SK-N-SH (cell line): Measurements from ENCODE around the gene ARHGDIA. TPM values are rescaled to one million over a fixed set of nuclear protein-coding genes. Genes with fewer than 3 reads are reported as not detected.

Experiments
- CTCF ChIA-PET: fragments of 300-600, 350-600 bp; formaldehyde crosslinking; extraction: SDS; loops from one replicate; lab custom pipeline; 2021; lab: Yijun Ruan, JAX
- POLR2A ChIA-PET: fragments of 350-600 bp; sonication (Branson Sonifier 250); formaldehyde crosslinking; extraction: SDS; loops from one replicate; lab custom pipeline; 2020; ENCODE audit warnings: antibody characterized with exemption, inconsistent platforms; lab: Yijun Ruan, JAX
- DNase-seq: peaks from one replicate; pipeline ENCODE4 v3.0.0; 2012
- H2AFZ ChIP-seq: fragments of 200-600 bp; sonication (generic); 2 replicates; pipeline ENCODE4 v1.8.1; 2016; ENCODE audit warnings: antibody characterized with exemption, mild to moderate bottlenecking, low read depth
- H3F3A ChIP-seq: fragments of 200-600 bp; sonication (generic); replicated peaks from 2 replicates; pipeline ENCODE3; 2016; ENCODE audit warnings: antibody characterized with exemption, mild to moderate bottlenecking; ENCODE audit not compliant: insufficient read depth
- H3K27ac ChIP-seq, 2 experiments: fragments of 200-500 bp in 1 of 2; fragments of 200-600 bp in 1 of 2; sonication (Bioruptor generic) in 1 of 2; sonication (generic), shearing (Covaris generic) in 1 of 2; 2 replicates each; pipeline versions ENCODE4 v1.5.1 to v1.6.1; 2014 to 2016; ENCODE audit warnings: low read depth in 2 of 2, inconsistent platforms in 1 of 2, low read length in 1 of 2, mild to moderate bottlenecking in 1 of 2, mixed read lengths in 1 of 2
- H3K27me3 ChIP-seq: fragments of 200-600 bp; sonication (generic), shearing (Covaris generic); 2 replicates; pipeline ENCODE4 v1.6.1; 2016; ENCODE audit warnings: mixed run types; ENCODE audit not compliant: insufficient read depth
- H3K36me3 ChIP-seq, 2 experiments: fragments of 200-500 bp in 1 of 2; fragments of 200-600 bp in 1 of 2; sonication (Bioruptor generic) in 1 of 2; sonication (generic) in 1 of 2; replicated peaks in 1 of 2; 2 replicates each; pipeline versions ENCODE3 to v1.5.1; 2014 to 2016; ENCODE audit warnings: low read length in 1 of 2, mild to moderate bottlenecking in 1 of 2; ENCODE audit not compliant: insufficient read depth in 2 of 2, control insufficient read depth in 1 of 2
- H3K4me1 ChIP-seq, 2 experiments: fragments of 200-500 bp in 1 of 2; fragments of 200-600 bp in 1 of 2; sonication (Bioruptor generic) in 1 of 2; sonication (generic), shearing (Covaris generic) in 1 of 2; 2 replicates each; pipeline versions ENCODE4 v1.5.1 to v1.6.1; 2014 to 2016; ENCODE audit warnings: low read depth in 1 of 2, low read length in 1 of 2, mixed run types in 1 of 2; ENCODE audit not compliant: insufficient read depth in 2 of 2, control insufficient read depth in 1 of 2
- H3K4me2 ChIP-seq: fragments of 200-600 bp; sonication (generic), shearing (Covaris generic); 2 replicates; pipeline ENCODE4 v1.6.1; 2017; ENCODE audit warnings: mixed run types
- H3K4me3 ChIP-seq, 2 experiments: fragments of 200-500 bp in 1 of 2; fragments of 200-600 bp in 1 of 2; sonication (Bioruptor generic) in 1 of 2; sonication (generic), shearing (Covaris generic) in 1 of 2; 2 replicates each; pipeline versions ENCODE4 v1.5.1 to v1.8.1; 2014 to 2016; ENCODE audit warnings: low read depth in 2 of 2, inconsistent platforms in 1 of 2, low read length in 1 of 2, mild to moderate bottlenecking in 1 of 2, mixed read lengths in 1 of 2, moderate library complexity in 1 of 2
- H3K79me2 ChIP-seq: fragments of 200-600 bp; sonication (generic); 2 replicates; pipeline ENCODE4 v1.8.1; 2017; ENCODE audit warnings: mild to moderate bottlenecking; ENCODE audit not compliant: insufficient read depth
- H3K9ac ChIP-seq: fragments of 200-600 bp; sonication (generic); 2 replicates; pipeline ENCODE4 v1.6.1; 2017; ENCODE audit warnings: mixed run types
- H3K9me2 ChIP-seq: fragments of 200-600 bp; sonication (generic); 2 replicates; pipeline ENCODE4 v1.6.1; 2017; ENCODE audit warnings: mixed run types
- H3K9me3 ChIP-seq: fragments of 200-600 bp; sonication (generic); 2 replicates; pipeline ENCODE4 v1.6.1; 2017; ENCODE audit warnings: mixed run types, mild to moderate bottlenecking, moderate library complexity
- H4K20me1 ChIP-seq: fragments of 200-600 bp; sonication (generic); 2 replicates; pipeline ENCODE4 v1.6.1; 2017; ENCODE audit warnings: mild to moderate bottlenecking, mixed run types; ENCODE audit not compliant: insufficient read depth
- ELF1 ChIP-seq: IDR thresholded peaks from 2 replicates; pipeline ENCODE4 v1.4.0; 2012
- EP300 ChIP-seq, 2 experiments: IDR thresholded peaks; 2 replicates each; pipeline versions ENCODE4 v1.4.0 to v1.6.1; 2012; ENCODE audit warnings: borderline replicate concordance in 1 of 2, low read depth in 1 of 2, low read length in 1 of 2
- FOSL2 ChIP-seq: IDR thresholded peaks from 2 replicates; pipeline ENCODE4 v1.4.0; 2012; ENCODE audit warnings: low read depth, mild to moderate bottlenecking, moderate library complexity, borderline replicate concordance
- FOXJ3 ChIP-seq: sonication (generic); formaldehyde crosslinking; IDR thresholded peaks from 2 replicates; pipeline ENCODE4 v1.5.1; 2020; ENCODE audit warnings: mild to moderate bottlenecking, missing genetic modification reagents
- GABPA ChIP-seq: IDR thresholded peaks from 2 replicates; pipeline ENCODE4 v1.4.0; 2012; ENCODE audit warnings: low read depth, mild to moderate bottlenecking
- JUND ChIP-seq: IDR thresholded peaks from 2 replicates; pipeline ENCODE4 v1.4.0; 2012
- NFIC ChIP-seq: IDR thresholded peaks from 2 replicates; pipeline ENCODE4 v1.4.0; 2012; ENCODE audit warnings: borderline replicate concordance
- POLR2AphosphoS5 ChIP-seq: IDR thresholded peaks from 2 replicates; pipeline ENCODE4 v1.6.1; 2012; ENCODE audit warnings: low read depth, low read length
- RFX5 ChIP-seq: IDR thresholded peaks from 2 replicates; pipeline ENCODE4 v1.6.1; 2012; ENCODE audit warnings: mild to moderate bottlenecking, improper control_type of control experiment, low read length
- SIN3A ChIP-seq: IDR thresholded peaks from 2 replicates; pipeline ENCODE4 v1.6.1; 2012; ENCODE audit warnings: low read depth, mild to moderate bottlenecking, low read length, moderate library complexity, borderline replicate concordance
- TAF1 ChIP-seq: IDR thresholded peaks from 2 replicates; pipeline ENCODE4 v1.6.1; 2012; ENCODE audit warnings: low read depth, mild to moderate bottlenecking, low read length, moderate library complexity, borderline replicate concordance
- TEAD4 ChIP-seq: IDR thresholded peaks from 2 replicates; pipeline ENCODE4 v1.4.0; 2012; ENCODE audit warnings: mild to moderate bottlenecking, borderline replicate concordance; ENCODE audit not compliant: insufficient read depth
- USF2 ChIP-seq: fragments of 150-350 bp; IDR thresholded peaks from 2 replicates; pipeline ENCODE4 v1.6.1; 2017; ENCODE audit warnings: antibody characterized with exemption, low read length, low read depth, borderline replicate concordance
- WGBS: methylation state at CpG from one replicate; pipeline ENCODE4 v1.1.6; 2017; ENCODE audit warnings: low lambda C conversion rate; 5-methylcytosine and 5-hydroxymethylcytosine counted together
- polyA plus RNA-seq, 3 experiments: library from polyadenylated mRNA; depleted of rRNA; stranded (reverse); fragments of >200 nt; gene quantifications; 2 replicates each; pipeline ENCODE4 v1.2.3, GENCODE V29; 2012
- TF ChIP-seq, protein P1 (sequence below): fragments of 150-350 bp; IDR thresholded peaks from 2 replicates; pipeline ENCODE4 v1.6.1; 2016; ENCODE audit warnings: mild to moderate bottlenecking, low read depth, low read length
- TF ChIP-seq, protein P2 (sequence below): IDR thresholded peaks from 2 replicates; pipeline ENCODE4; 2012
- TF ChIP-seq, protein P3 (sequence below): IDR thresholded peaks from 2 replicates; pipeline ENCODE4 v1.4.0; 2012; ENCODE audit warnings: low read depth, borderline replicate concordance
- TF ChIP-seq, protein P4 (sequence below): IDR thresholded peaks from 2 replicates; pipeline ENCODE4 v1.4.0; 2012; ENCODE audit warnings: low read depth

The ARHGDIA gene
- polyA plus RNA-seq, 1 of the 3 experiments (the other 2 are of a cell fraction) = 385 TPM

DNA sequence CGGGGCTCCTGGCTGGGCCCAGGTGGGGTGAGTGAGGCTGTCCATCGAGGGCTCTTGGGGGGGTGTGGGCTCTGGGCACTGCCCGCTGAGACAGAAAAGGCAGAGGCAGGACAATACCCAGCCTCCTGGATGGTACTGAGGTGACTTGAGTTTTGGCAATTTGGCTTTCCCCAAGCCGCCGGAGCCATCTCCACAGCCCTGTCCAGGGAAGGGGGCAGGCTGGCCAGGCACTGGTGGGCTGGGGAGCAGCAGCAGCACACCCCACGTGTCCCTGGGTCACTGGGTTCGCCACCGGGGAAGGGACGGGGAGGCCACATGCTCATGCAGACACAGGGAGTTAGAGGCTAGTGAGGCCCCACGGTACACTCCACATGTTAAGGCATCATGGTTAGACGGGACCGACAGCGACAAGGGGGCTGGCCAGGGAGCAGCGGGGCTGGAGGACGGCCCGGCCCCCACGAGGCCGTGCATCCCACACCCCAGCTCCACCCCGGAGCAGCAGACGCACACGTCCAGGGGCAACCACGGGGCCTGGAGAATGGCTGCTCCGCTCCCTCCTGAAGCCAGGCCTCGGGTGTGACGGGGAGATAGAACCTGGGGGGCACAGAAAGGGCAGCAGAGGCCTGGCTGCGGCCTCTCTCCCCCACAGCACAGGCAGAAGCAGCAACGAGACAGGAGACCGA, 3.0 kb downstream of the ARHGDIA start (continued):
- TF ChIP-seq, protein P1, sequence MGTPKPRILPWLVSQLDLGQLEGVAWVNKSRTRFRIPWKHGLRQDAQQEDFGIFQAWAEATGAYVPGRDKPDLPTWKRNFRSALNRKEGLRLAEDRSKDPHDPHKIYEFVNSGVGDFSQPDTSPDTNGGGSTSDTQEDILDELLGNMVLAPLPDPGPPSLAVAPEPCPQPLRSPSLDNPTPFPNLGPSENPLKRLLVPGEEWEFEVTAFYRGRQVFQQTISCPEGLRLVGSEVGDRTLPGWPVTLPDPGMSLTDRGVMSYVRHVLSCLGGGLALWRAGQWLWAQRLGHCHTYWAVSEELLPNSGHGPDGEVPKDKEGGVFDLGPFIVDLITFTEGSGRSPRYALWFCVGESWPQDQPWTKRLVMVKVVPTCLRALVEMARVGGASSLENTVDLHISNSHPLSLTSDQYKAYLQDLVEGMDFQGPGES = no peak
- no peak for TF ChIP-seq FOSL2
- TF ChIP-seq, protein P2, sequence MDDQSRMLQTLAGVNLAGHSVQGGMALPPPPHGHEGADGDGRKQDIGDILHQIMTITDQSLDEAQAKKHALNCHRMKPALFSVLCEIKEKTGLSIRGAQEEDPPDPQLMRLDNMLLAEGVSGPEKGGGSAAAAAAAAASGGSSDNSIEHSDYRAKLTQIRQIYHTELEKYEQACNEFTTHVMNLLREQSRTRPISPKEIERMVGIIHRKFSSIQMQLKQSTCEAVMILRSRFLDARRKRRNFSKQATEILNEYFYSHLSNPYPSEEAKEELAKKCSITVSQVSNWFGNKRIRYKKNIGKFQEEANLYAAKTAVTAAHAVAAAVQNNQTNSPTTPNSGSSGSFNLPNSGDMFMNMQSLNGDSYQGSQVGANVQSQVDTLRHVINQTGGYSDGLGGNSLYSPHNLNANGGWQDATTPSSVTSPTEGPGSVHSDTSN = peak; percentile 2; the same call in 1 of the 2 replicates
- TF ChIP-seq FOXJ3 (CRISPR knock-in tag) = no peak
- TF ChIP-seq RFX5 = no peak

GRCh38 chr17:81867170-81867990, 3.8 kb downstream of the ARHGDIA start:
- Histone ChIP-seq H3K4me2 (peak overlapping the region; percentile 99; the same call in 1 of the 2 replicates), H3K79me2 (peaks cover 78% of the 10 kb centered on the region), H3K27ac (peak overlapping the region; percentile 86 to 95), H3K9me3 (no peaks in the 10 kb centered on the region), H3F3A (peaks cover 71% of the 10 kb centered on the region), H3K4me3 (no peak overlapping the region; a peak in 1 of 4 replicates), H2AFZ (no peak overlapping the region), H3K9me2 (no peaks in the 10 kb centered on the region), H4K20me1 (peaks cover 55% of the 10 kb centered on the region), H3K9ac (peak overlapping the region; percentile 42; the same call in 1 of the 2 replicates), H3K36me3 (peaks cover 38 to 54% of the 10 kb centered on the region in 2 experiments), H3K27me3 (no peaks in the 10 kb centered on the region), H3K4me1 (peaks cover 28 to 65% of the 10 kb centered on the region in 2 experiments; a peak in 3 of 4 replicates)
- ChIA-PET POLR2A (interaction anchor here (0.6 to 2.2 kb wide), 10 partner anchors 14 to 164 kb away, joined by 3 to 13 read pairs (median 4); partner anchors contain the start of genes MCRIP1, MRPL12, PCYT2 and SLC25A10), CTCF (interaction anchor here (0.9 to 6.9 kb wide), 12 partner anchors 17 to 158 kb away, joined by 3 to 54 read pairs (median 8); partner anchors contain the start of genes ALYREF, ANAPC11, NOTUM and PCYT2)
- TF ChIP-seq FOSL2 (peak; percentile 25; the same call in 1 of the 2 replicates), TEAD4 (no peak; the same call in 1 of the 2 replicates), ELF1 (peak; percentile 28), JUND (peak; percentile 35), GABPA (peak; percentile 7; the same call in 1 of the 2 replicates), TAF1 (no peak), EP300 (IDR thresholded peaks at IDR 0.05; ENCODE audit: borderline replicate concordance in 1 of 2, low read depth in 1 of 2, low read length in 1 of 2) (0 out of 4 replicates have a peak, but pooled peaks of 1 of the 2 experiments have one; percentile 6), POLR2AphosphoS5 (peak; percentile 81), USF2 (no peak), NFIC (0 out of 2 replicates have a peak, but pooled peaks have one; percentile 9), SIN3A (peak; percentile 71; the same call in 1 of the 2 replicates)
- TF ChIP-seq, protein P3, sequence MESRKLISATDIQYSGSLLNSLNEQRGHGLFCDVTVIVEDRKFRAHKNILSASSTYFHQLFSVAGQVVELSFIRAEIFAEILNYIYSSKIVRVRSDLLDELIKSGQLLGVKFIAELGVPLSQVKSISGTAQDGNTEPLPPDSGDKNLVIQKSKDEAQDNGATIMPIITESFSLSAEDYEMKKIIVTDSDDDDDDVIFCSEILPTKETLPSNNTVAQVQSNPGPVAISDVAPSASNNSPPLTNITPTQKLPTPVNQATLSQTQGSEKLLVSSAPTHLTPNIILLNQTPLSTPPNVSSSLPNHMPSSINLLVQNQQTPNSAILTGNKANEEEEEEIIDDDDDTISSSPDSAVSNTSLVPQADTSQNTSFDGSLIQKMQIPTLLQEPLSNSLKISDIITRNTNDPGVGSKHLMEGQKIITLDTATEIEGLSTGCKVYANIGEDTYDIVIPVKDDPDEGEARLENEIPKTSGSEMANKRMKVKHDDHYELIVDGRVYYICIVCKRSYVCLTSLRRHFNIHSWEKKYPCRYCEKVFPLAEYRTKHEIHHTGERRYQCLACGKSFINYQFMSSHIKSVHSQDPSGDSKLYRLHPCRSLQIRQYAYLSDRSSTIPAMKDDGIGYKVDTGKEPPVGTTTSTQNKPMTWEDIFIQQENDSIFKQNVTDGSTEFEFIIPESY = peak; percentile 51
- TF ChIP-seq, protein P4, sequence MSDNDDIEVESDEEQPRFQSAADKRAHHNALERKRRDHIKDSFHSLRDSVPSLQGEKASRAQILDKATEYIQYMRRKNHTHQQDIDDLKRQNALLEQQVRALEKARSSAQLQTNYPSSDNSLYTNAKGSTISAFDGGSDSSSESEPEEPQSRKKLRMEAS = peak; percentile 52
- TF ChIP-seq, protein P2 = peak; percentile 72
- 75% methylated on average over 21 of the region's 23 CpGs for whole genome bisulfite sequencing
- no peak for DNase-seq
